ENCODE measurements around the gene UGT1A8. TPM values are rescaled to one million over a fixed set of nuclear protein-coding genes. Genes with fewer than 3 reads are reported as not detected.

Gene UGT1A8
- total RNA-seq, 2 donors from 2014 or later, result not detected

- Mint-ChIP-seq H3K36me3 (ENCODE audit: low read depth) (no peaks in the 10 kb centered on the region), H3K27ac (no peak overlapping the region), H3K4me3 (no peak overlapping the region), H3K4me1 (no peaks in the 10 kb centered on the region), H3K9me3 (peaks cover 5% of the 10 kb centered on the region), H3K27me3 (ENCODE audit: insufficient read depth) (peaks cover 14% of the 10 kb centered on the region)
- no peak overlapping the region for H3K27ac ChIP-seq (ENCODE audit: low read depth, low read length)
- no peak overlapping the region for H3K9ac ChIP-seq (ENCODE audit: extremely low read depth, low read length, poor library complexity, severe bottlenecking)
- no peaks in the 10 kb centered on the region for H3K9me3 ChIP-seq (ENCODE audit: control insufficient read depth, low read length)
- WGBS, 2 experiments (ENCODE audit: insufficient coverage in 1 of 2, insufficient read length in 1 of 2), result 85 to 89% methylated on average over 3 to 9 of the region's 9 CpGs
- H3K4me3 ChIP-seq (ENCODE audit: low read length), result no peak overlapping the region
- DNase-seq, result peak; percentile 44
- H3K4me1 ChIP-seq (ENCODE audit: control insufficient read depth, insufficient read depth, low read length), result no peaks in the 10 kb centered on the region
- H3K27me3 ChIP-seq (ENCODE audit: control insufficient read depth, insufficient read depth, low read length, poor library complexity, severe bottlenecking), result no peaks in the 10 kb centered on the region
- no peaks in the 10 kb centered on the region for H3K36me3 ChIP-seq (ENCODE audit: control insufficient read depth, insufficient read depth, low read length)
- TF ChIP-seq, protein P1, sequence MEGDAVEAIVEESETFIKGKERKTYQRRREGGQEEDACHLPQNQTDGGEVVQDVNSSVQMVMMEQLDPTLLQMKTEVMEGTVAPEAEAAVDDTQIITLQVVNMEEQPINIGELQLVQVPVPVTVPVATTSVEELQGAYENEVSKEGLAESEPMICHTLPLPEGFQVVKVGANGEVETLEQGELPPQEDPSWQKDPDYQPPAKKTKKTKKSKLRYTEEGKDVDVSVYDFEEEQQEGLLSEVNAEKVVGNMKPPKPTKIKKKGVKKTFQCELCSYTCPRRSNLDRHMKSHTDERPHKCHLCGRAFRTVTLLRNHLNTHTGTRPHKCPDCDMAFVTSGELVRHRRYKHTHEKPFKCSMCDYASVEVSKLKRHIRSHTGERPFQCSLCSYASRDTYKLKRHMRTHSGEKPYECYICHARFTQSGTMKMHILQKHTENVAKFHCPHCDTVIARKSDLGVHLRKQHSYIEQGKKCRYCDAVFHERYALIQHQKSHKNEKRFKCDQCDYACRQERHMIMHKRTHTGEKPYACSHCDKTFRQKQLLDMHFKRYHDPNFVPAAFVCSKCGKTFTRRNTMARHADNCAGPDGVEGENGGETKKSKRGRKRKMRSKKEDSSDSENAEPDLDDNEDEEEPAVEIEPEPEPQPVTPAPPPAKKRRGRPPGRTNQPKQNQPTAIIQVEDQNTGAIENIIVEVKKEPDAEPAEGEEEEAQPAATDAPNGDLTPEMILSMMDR (conservative IDR thresholded peaks at IDR 0.05), result no peak
Measured at GRCh38 chr2:233801357-233802131, 184.1 kb downstream of the UGT1A8 start.

- H3K4me1 Mint-ChIP-seq, result no peaks in the 10 kb centered on the region
- no peaks in the 10 kb centered on the region for H3K9me3 ChIP-seq (ENCODE audit: control insufficient read depth, low read length)
- H3K27ac ChIP-seq (ENCODE audit: low read depth, low read length), result no peak overlapping the region
- H3K4me1 ChIP-seq (ENCODE audit: control insufficient read depth, insufficient read depth, low read length), result no peaks in the 10 kb centered on the region
- peaks cover 5% of the 10 kb centered on the region for H3K9me3 Mint-ChIP-seq
- peak; percentile 23 for DNase-seq
- no peak overlapping the region for H3K27ac Mint-ChIP-seq
- H3K36me3 ChIP-seq (ENCODE audit: control insufficient read depth, insufficient read depth, low read length), result no peaks in the 10 kb centered on the region
- peaks cover 14% of the 10 kb centered on the region for H3K27me3 Mint-ChIP-seq (ENCODE audit: insufficient read depth)
- WGBS, 2 experiments (ENCODE audit: insufficient coverage in 1 of 2, insufficient read length in 1 of 2), result 80 to 83% methylated on average over 1 to 3 of the region's 3 CpGs
- H3K4me3 ChIP-seq (ENCODE audit: low read length), result no peak overlapping the region
- H3K27me3 ChIP-seq (ENCODE audit: control insufficient read depth, insufficient read depth, low read length, poor library complexity, severe bottlenecking), result no peaks in the 10 kb centered on the region
- H3K9ac ChIP-seq (ENCODE audit: extremely low read depth, low read length, poor library complexity, severe bottlenecking), result no peak overlapping the region
- TF ChIP-seq, protein P1 (conservative IDR thresholded peaks at IDR 0.05), result no peak
- no peaks in the 10 kb centered on the region for H3K36me3 Mint-ChIP-seq (ENCODE audit: low read depth)
- no peak overlapping the region for H3K4me3 Mint-ChIP-seq
Measured at GRCh38 chr2:233802132-233802815, 184.8 kb downstream of the UGT1A8 start.

- no peaks in the 10 kb centered on the region for H3K4me1 ChIP-seq (ENCODE audit: control insufficient read depth, insufficient read depth, low read length)
- no peak overlapping the region for H3K9ac ChIP-seq (ENCODE audit: extremely low read depth, low read length, poor library complexity, severe bottlenecking)
- H3K36me3 ChIP-seq (ENCODE audit: control insufficient read depth, insufficient read depth, low read length), result no peaks in the 10 kb centered on the region
- H3K27ac ChIP-seq (ENCODE audit: low read depth, low read length), result no peak overlapping the region
- Mint-ChIP-seq H3K27me3 (ENCODE audit: insufficient read depth) (peaks cover 12% of the 10 kb centered on the region), H3K27ac (no peak overlapping the region), H3K4me3 (no peak overlapping the region), H3K4me1 (no peaks in the 10 kb centered on the region), H3K9me3 (peaks cover 5% of the 10 kb centered on the region), H3K36me3 (ENCODE audit: low read depth) (no peaks in the 10 kb centered on the region)
- TF ChIP-seq, protein P1 (conservative IDR thresholded peaks at IDR 0.05), result no peak
- 85 to 100% methylated on average over 1 to 2 of the region's 2 CpGs for WGBS, 2 experiments (ENCODE audit: insufficient coverage in 1 of 2, insufficient read length in 1 of 2)
- H3K4me3 ChIP-seq (ENCODE audit: low read length), result no peak overlapping the region
- H3K9me3 ChIP-seq (ENCODE audit: control insufficient read depth, low read length), result no peaks in the 10 kb centered on the region
- H3K27me3 ChIP-seq (ENCODE audit: control insufficient read depth, insufficient read depth, low read length, poor library complexity, severe bottlenecking), result no peaks in the 10 kb centered on the region
- no peak for DNase-seq
Measured at GRCh38 chr2:233803292-233803911, 186.0 kb downstream of the UGT1A8 start.
